K562 (cell line): ENCODE results near the gene PBX1. TPM values are rescaled to one million over a fixed set of nuclear protein-coding genes. Genes with fewer than 3 reads are reported as not detected.

Experiments
- ATAC-seq: fragments of 200-7000 bp; cut with Tn5 transposase; 3 replicates; pipeline ENCODE4 v1.9.1; 2020; ENCODE audit warnings: moderate library complexity
- BruUV-seq: library from RNA; stranded (reverse); fragments of 400-500 nt; replicated peaks from 2 replicates; lab custom pipeline; 2021; lab: Mats Ljungman, UMichigan
- CTCF ChIA-PET: fragments of 300-600 bp; formaldehyde crosslinking; extraction: SDS; loops from one replicate; lab custom pipeline; 2021; ENCODE audit warnings: low intra/inter-chr PET ratio; lab: Yijun Ruan, JAX
- POLR2A ChIA-PET: fragments of 300-600, 350-650 bp; sonication (Branson Sonifier 250); formaldehyde crosslinking; extraction: SDS; loops from one replicate; lab custom pipeline; 2021; ENCODE audit warnings: antibody characterized with exemption, inconsistent platforms; lab: Yijun Ruan, JAX
- DNase-seq, 4 experiments: peaks; one replicate each; pipeline versions ENCODE4 v3.0.0 to v3.0.0-alpha.2; 2011 to 2018; ENCODE audit warnings: low spot score in 3 of 4, mixed read lengths in 3 of 4; ENCODE audit errors: extremely low read depth in 1 of 4
- FAIRE-seq: peaks from 2 replicates; lab custom pipeline; 2011; peaks lifted over from hg19 to GRCh38; lab: Jason Lieb, UNC
- H2AFZ ChIP-seq: 2 replicates; pipeline ENCODE4 v1.6.0; 2011; ENCODE audit warnings: low read depth, low read length, control low read depth, inconsistent platforms
- H3K27ac ChIP-seq: fragments of 200-600 bp; 3 replicates; pipeline ENCODE4 v1.8.0; 2011; ENCODE audit warnings: low read depth, mild to moderate bottlenecking, control low read depth, inconsistent platforms, low read length, moderate library complexity, mixed read lengths; ENCODE audit errors: extremely low read depth
- H3K27me3 ChIP-seq, 2 experiments: fragments of 300-600 bp in 1 of 2; 2 replicates in 1 of 2; 3 replicates in 1 of 2; pipeline versions ENCODE4 v1.6.0 to v1.8.0; 2011; ENCODE audit warnings: inconsistent platforms in 2 of 2, low read length in 2 of 2, mild to moderate bottlenecking in 1 of 2, mixed read lengths in 1 of 2, moderate library complexity in 1 of 2; ENCODE audit not compliant: control insufficient read depth in 2 of 2, insufficient read depth in 2 of 2
- H3K36me3 ChIP-seq: fragments of 300-600 bp; 3 replicates; pipeline ENCODE4 v1.8.0; 2011; ENCODE audit warnings: mild to moderate bottlenecking, low read length, inconsistent platforms; ENCODE audit not compliant: control insufficient read depth, insufficient read depth
- H3K4me1 ChIP-seq, 2 experiments: fragments of 200-600 bp in 1 of 2; replicated peaks in 1 of 2; 2 replicates in 1 of 2; 3 replicates in 1 of 2; pipeline versions ENCODE4 v1.5.1 to v1.8.0; 2011; ENCODE audit warnings: inconsistent platforms in 2 of 2, low read length in 2 of 2, mild to moderate bottlenecking in 1 of 2, mixed read lengths in 1 of 2, moderate library complexity in 1 of 2; ENCODE audit not compliant: control insufficient read depth in 2 of 2, insufficient read depth in 2 of 2
- H3K4me2 ChIP-seq: 2 replicates; pipeline ENCODE4 v1.6.1; 2011; ENCODE audit warnings: low read length, control low read depth, inconsistent platforms, mixed read lengths; ENCODE audit not compliant: insufficient read depth
- H3K4me3 ChIP-seq: fragments of 200-600 bp; sonication (generic), shearing (Covaris generic); 2 replicates; pipeline ENCODE4 v1.5.1; 2016; ENCODE audit warnings: control low read depth, inconsistent platforms
- H3K79me2 ChIP-seq: fragments of 200-600 bp; 3 replicates; pipeline ENCODE4 v1.8.0; 2011; ENCODE audit warnings: low read length, inconsistent platforms; ENCODE audit not compliant: control insufficient read depth, insufficient read depth
- H3K9ac ChIP-seq, 2 experiments: 2 replicates each; pipeline versions ENCODE4 v1.6.0 to v1.6.1; 2011; ENCODE audit warnings: low read depth in 2 of 2, low read length in 2 of 2, control low read depth in 1 of 2, inconsistent platforms in 1 of 2, mild to moderate bottlenecking in 1 of 2, mixed read lengths in 1 of 2; ENCODE audit not compliant: insufficient read depth in 1 of 2
- H3K9me1 ChIP-seq: one replicate; pipeline ENCODE4 v1.6.0; 2011; ENCODE audit warnings: inconsistent platforms, mild to moderate bottlenecking, low read length, moderate library complexity; ENCODE audit not compliant: control insufficient read depth, insufficient read depth
- H3K9me3 ChIP-seq: replicated peaks from 2 replicates; pipeline ENCODE4 v1.5.1; 2011; ENCODE audit warnings: low read depth, low read length, inconsistent platforms; ENCODE audit not compliant: control insufficient read depth, insufficient read depth
- H4K20me1 ChIP-seq: replicated peaks from 2 replicates; pipeline ENCODE4 v1.6.1; 2011; ENCODE audit warnings: low read length, inconsistent platforms, mixed read lengths; ENCODE audit not compliant: control insufficient read depth, insufficient read depth
- CGGBP1 ChIP-seq: fragments of 250-450 bp; sonication (Bioruptor Pico); IDR thresholded peaks from 2 replicates; pipeline ENCODE4 v1.9.0; 2021; ENCODE audit warnings: mild to moderate bottlenecking
- ELF2 ChIP-seq: fragments of 250-450 bp; sonication (Bioruptor Pico); IDR thresholded peaks from 2 replicates; pipeline ENCODE4 v1.5.0; 2021; ENCODE audit warnings: mild to moderate bottlenecking
- HNRNPUL1 ChIP-seq: fragments of 200-400 bp; formaldehyde crosslinking; IDR thresholded peaks from 2 replicates; pipeline ENCODE4 v1.6.1; 2017; ENCODE audit warnings: low read length
- NRF1 ChIP-seq, 2 experiments: fragments of 450-650 bp; IDR thresholded peaks in 1 of 2; conservative IDR thresholded peaks in 1 of 2; 2 replicates each; pipeline ENCODE4 v1.6.1; 2014; ENCODE audit warnings: mild to moderate bottlenecking in 2 of 2
- PCBP2 ChIP-seq: fragments of 200-400 bp; formaldehyde crosslinking; IDR thresholded peaks from 2 replicates; pipeline ENCODE4 v1.6.1; 2018; ENCODE audit warnings: low read length, low read depth, mild to moderate bottlenecking, moderate library complexity; ENCODE audit not compliant: poor library complexity, severe bottlenecking
- PYGO2 ChIP-seq: fragments of 450-650 bp; IDR thresholded peaks from 2 replicates; pipeline ENCODE4 v1.6.1; 2016; ENCODE audit warnings: mild to moderate bottlenecking, missing genetic modification characterization, moderate library complexity, missing compliant biosample characterization
- SIN3A ChIP-seq, 2 experiments: fragments of 150-350 bp in 1 of 2; IDR thresholded peaks; 2 replicates each; pipeline ENCODE4 v1.6.1; 2011 to 2016; ENCODE audit warnings: borderline replicate concordance in 2 of 2, low read depth in 2 of 2, low read length in 2 of 2, mild to moderate bottlenecking in 2 of 2, moderate library complexity in 2 of 2; ENCODE audit not compliant: control insufficient read depth in 1 of 2
- SREBF2 ChIP-seq: sonication (generic); formaldehyde crosslinking; IDR thresholded peaks from 2 replicates; pipeline ENCODE4 v1.4.0; 2020; ENCODE audit warnings: mild to moderate bottlenecking, missing genetic modification reagents
- TCF3 ChIP-seq: sonication (generic); formaldehyde crosslinking; IDR thresholded peaks from 2 replicates; pipeline ENCODE4 v1.4.0; 2020; ENCODE audit warnings: mild to moderate bottlenecking, missing genetic modification reagents
- UBTF ChIP-seq, 2 experiments: IDR thresholded peaks; 2 replicates each; pipeline ENCODE4 v1.6.1; 2012; ENCODE audit warnings: improper control_type of control experiment in 2 of 2, low read depth in 2 of 2, low read length in 2 of 2, borderline replicate concordance in 1 of 2
- ZNF445 ChIP-seq: fragments of 250-450 bp; sonication (Bioruptor Pico); IDR thresholded peaks from 2 replicates; pipeline ENCODE4 v1.4.0; 2020; ENCODE audit warnings: low read depth, mild to moderate bottlenecking, moderate library complexity
- WGBS: fragments of 100-300 bp; shearing (Covaris generic); methylation state at CpG from one replicate; pipeline ENCODE4 v1.1.6; 2016; ENCODE audit warnings: low coverage, mixed read lengths; ENCODE audit not compliant: insufficient coverage; ENCODE audit errors: missing lambda C conversion rate; 5-methylcytosine and 5-hydroxymethylcytosine counted together
- in situ Hi-C: fragments of 300-500 bp; cut with MboI; formaldehyde crosslinking; loops from 4 replicates; pipeline ENCODE4 v1.15.0; 2018; ENCODE audit warnings: inconsistent platforms, mixed read lengths
- intact Hi-C: fragments of 100-400 bp; cut with micrococcal nuclease; formaldehyde crosslinking; loops from 2 replicates; pipeline ENCODE4 v1.14.2; 2022
- polyA plus RNA-seq, 8 experiments: library from polyadenylated mRNA; depleted of rRNA in 4 of 8; stranded (reverse) in 5 of 8; unstranded in 3 of 8; fragments of >200 nt; fragmentation: Nextera tagmentation in 2 of 8; fragmentation: Illumina TruSeq in 1 of 8; extraction: Ambion mirVana in 2 of 8; extraction: Trizol in 1 of 8; gene quantifications; 2 replicates each; pipeline versions ENCODE4 v1.2.1 to v1.2.3, GENCODE V29; 2011 to 2014; ENCODE audit warnings: inconsistent platforms in 1 of 8, missing spikeins in 1 of 8
- total RNA-seq, 7 experiments: library from RNA; depleted of rRNA in 6 of 7; stranded (reverse); fragments of >200 nt in 6 of 7; fragmentation: Illumina TruSeq in 2 of 7; extraction: Trizol in 2 of 7; gene quantifications; 2 replicates each; pipeline versions ENCODE4 v1.2.1 to v1.2.3, GENCODE V29; 2011 to 2021; ENCODE audit warnings: low replicate concordance in 1 of 7

Gene PBX1
- total and polyA plus RNA-seq, 9 of the 15 experiments (the other 6 are each of a cell fraction or from before 2014, with no cell fraction given) = 0.03 to 0.62 (median 0.17) TPM

GRCh38 chr1:164759979-164760469 is 201.0 kb downstream of the PBX1 start:
- BruUV-seq = no TSS peak
- Histone ChIP-seq H3K9ac (no peak overlapping the region), H3K36me3 (no peaks in the 10 kb centered on the region), H3K9me1 (no peaks in the 10 kb centered on the region), H3K4me2 (no peak overlapping the region), H3K9me3 (no peaks in the 10 kb centered on the region), H3K4me1 (no peaks in the 10 kb centered on the region; a peak in 2 of 5 replicates), H4K20me1 (no peaks in the 10 kb centered on the region), H3K27me3 (no peaks in the 10 kb centered on the region), H3K79me2 (no peaks in the 10 kb centered on the region), H3K4me3 (no peak overlapping the region), H2AFZ (peak overlapping the region; percentile 47; the same call in 1 of the 2 replicates), H3K27ac (no peak overlapping the region)
- DNase-seq = no peak
- 9% methylated on average over 7 of the region's 7 CpGs for WGBS
- in situ Hi-C loops (no loop called here), intact Hi-C loops (no loop called here)
- TF ChIP-seq PCBP2 (peak; percentile 73), ELF2 (CRISPR knock-in tag) (no peak)
- POLR2A ChIA-PET = interaction anchor here (0.7 kb wide), 1 partner anchor 18 kb away, joined by 3 read pairs; no protein-coding TSS in a partner anchor
- ATAC-seq = peak; percentile 42; the same call in 1 of the 3 replicates
- CTCF ChIA-PET = no interaction called here
- no peak for FAIRE-seq

GRCh38 chr1:164760569-164760968 is 201.6 kb downstream of the PBX1 start:
- in situ Hi-C loops (no loop called here), intact Hi-C loops (no loop called here)
- no peak overlapping the region for H2AFZ ChIP-seq
- no peaks in the 10 kb centered on the region for H3K27me3 ChIP-seq
- no peak overlapping the region for H3K4me2 ChIP-seq
- FAIRE-seq = no peak
- WGBS = 12% methylated on average over 5 of the region's 5 CpGs
- no TSS peak for BruUV-seq
- no peaks in the 10 kb centered on the region for H3K9me1 ChIP-seq
- no peak overlapping the region for H3K4me3 ChIP-seq
- ATAC-seq = no peak
- H3K9me3 ChIP-seq = no peaks in the 10 kb centered on the region
- no peaks in the 10 kb centered on the region for H3K36me3 ChIP-seq
- no peak overlapping the region for H3K9ac ChIP-seq
- no peaks in the 10 kb centered on the region for H4K20me1 ChIP-seq
- no peaks in the 10 kb centered on the region for H3K4me1 ChIP-seq
- H3K27ac ChIP-seq = no peak overlapping the region
- H3K79me2 ChIP-seq = no peaks in the 10 kb centered on the region
- no peak for DNase-seq
- ChIA-PET POLR2A (no interaction called here), CTCF (no interaction called here)
- TF ChIP-seq HNRNPUL1 = no peak
- no peak for TF ChIP-seq PYGO2 (tag)
- TF ChIP-seq NRF1 (conservative IDR thresholded peaks at IDR 0.05 in 1 of 2, IDR thresholded peaks at IDR 0.05 in 1 of 2) = no peak
- no peak for TF ChIP-seq UBTF (IDR thresholded peaks at IDR 0.05; ENCODE audit: borderline replicate concordance in 1 of 2, low read depth in 2 of 2, low read length in 2 of 2)
- no peak for TF ChIP-seq SREBF2 (CRISPR knock-in tag)
- no peak for TF ChIP-seq CGGBP1
- TF ChIP-seq SIN3A (IDR thresholded peaks at IDR 0.05; ENCODE audit: borderline replicate concordance in 2 of 2, control insufficient read depth in 1 of 2, low read depth in 2 of 2, low read length in 2 of 2) = no peak
- TF ChIP-seq ZNF445 (CRISPR knock-in tag) = no peak
- TF ChIP-seq TCF3 (CRISPR knock-in tag) = no peak
